ENCODE results near the gene TBC1D9. TPM values are rescaled to one million over a fixed set of nuclear protein-coding genes. Genes with fewer than 3 reads are reported as not detected.
A peak's percentile ranks its signal among the peaks of the same experiment; 100 is the strongest.

TBC1D9 gene
- total RNA-seq, 6 experiments from 2014 or later: 6.6 to 17.9 (median 9.4) TPM

GRCh38 chr4:140718241-140718952 lies 37.8 kb downstream of the TBC1D9 start:
- TF ChIP-seq POLR2A (IDR thresholded peaks at IDR 0.05) (no peak), CTCF (IDR thresholded peaks at IDR 0.05) (no peak)
- Histone ChIP-seq H3K27ac (peak overlapping the region in 1 of 3 donors; percentile 6), H3K36me3 (no peaks in the 10 kb centered on the region), H3K9me3 (no peaks in the 10 kb centered on the region), H3K4me1 (peaks cover 0 to 6% (median 0%) of the 10 kb centered on the region in 4 donors), H3K4me3 (no peak overlapping the region), H3K27me3 (no peaks in the 10 kb centered on the region)
- intact Hi-C loops (cut with DNase I): no loop called here
- no peak for ATAC-seq
- no peak for DNase-seq
- 69% methylated on average over 2 of the region's 3 CpGs for WGBS (ENCODE audit: insufficient coverage, low coverage, low lambda C conversion rate, missing lambda C conversion rate)

GRCh38 chr4:140717313-140717712 lies 38.9 kb downstream of the TBC1D9 start:
- H3K27me3 ChIP-seq: no peaks in the 10 kb centered on the region
- H3K4me1 ChIP-seq: peaks cover 0 to 6% (median 0%) of the 10 kb centered on the region in 4 donors
- TF ChIP-seq CTCF (IDR thresholded peaks at IDR 0.05): no peak
- no peak for TF ChIP-seq POLR2A (IDR thresholded peaks at IDR 0.05)
- WGBS (ENCODE audit: insufficient coverage, low coverage, low lambda C conversion rate, missing lambda C conversion rate): 82% methylated on average over 2 of the region's 2 CpGs
- H3K9me3 ChIP-seq: no peaks in the 10 kb centered on the region
- no peaks in the 10 kb centered on the region for H3K36me3 ChIP-seq
- intact Hi-C loops (cut with DNase I): no loop called here
- no peak overlapping the region for H3K27ac ChIP-seq
- DNase-seq (no peak), ATAC-seq (no peak)
- no peak overlapping the region for H3K4me3 ChIP-seq

- ATAC-seq (no peak), DNase-seq (no peak)
- Histone ChIP-seq H3K4me1 (no peaks in the 10 kb centered on the region), H3K36me3 (no peaks in the 10 kb centered on the region), H3K27me3 (no peaks in the 10 kb centered on the region), H3K27ac (no peak overlapping the region), H3K4me3 (no peak overlapping the region), H3K9me3 (no peaks in the 10 kb centered on the region)
- WGBS (ENCODE audit: insufficient coverage, low coverage, low lambda C conversion rate, missing lambda C conversion rate): 69% methylated on average over 2 of the region's 2 CpGs
- intact Hi-C loops (cut with DNase I): no loop called here
- no peak for TF ChIP-seq CTCF (IDR thresholded peaks at IDR 0.05)
- no peak for TF ChIP-seq POLR2A (IDR thresholded peaks at IDR 0.05)
Observed at GRCh38 chr4:140715119-140715518, 41.1 kb downstream of the TBC1D9 start.

GRCh38 chr4:140711910-140712309 lies 44.3 kb downstream of the TBC1D9 start:
- WGBS (ENCODE audit: insufficient coverage, low coverage, low lambda C conversion rate, missing lambda C conversion rate): 55% methylated on average over 4 of the region's 4 CpGs
- H3K27ac ChIP-seq: no peak overlapping the region

More at GRCh38 chr4:140711910-140712309, 44.3 kb downstream of the TBC1D9 start:
- intact Hi-C loops (cut with DNase I): no loop called here
- Histone ChIP-seq H3K4me3 (no peak overlapping the region), H3K4me1 (no peaks in the 10 kb centered on the region), H3K27me3 (no peaks in the 10 kb centered on the region), H3K36me3 (no peaks in the 10 kb centered on the region), H3K9me3 (no peaks in the 10 kb centered on the region)
- DNase-seq (no peak), ATAC-seq (peak in 1 of 4 donors; percentile 32)
- TF ChIP-seq CTCF (IDR thresholded peaks at IDR 0.05) (no peak), POLR2A (IDR thresholded peaks at IDR 0.05) (no peak)

All from right lobe of liver (tissue), 6 donors.